Measurements from ENCODE around the gene ACTR2. TPM values are rescaled to one million over a fixed set of nuclear protein-coding genes. Genes with fewer than 3 reads are reported as not detected.
A peak's percentile ranks its signal among the peaks of the same experiment; 100 is the strongest.

ACTR2 gene
- total and polyA plus RNA-seq, 2 of the 13 experiments (the other 11 are each of a cell fraction or from before 2014, with no cell fraction given): 51.2 to 100 TPM

- TF ChIP-seq ZNF841 (CRISPR knock-in tag; IDR thresholded peaks at IDR 0.05; ENCODE audit: borderline replicate concordance) (no peak), ZNF121 (CRISPR knock-in tag; IDR thresholded peaks at IDR 0.05) (no peak), ZGPAT (CRISPR knock-in tag; IDR thresholded peaks at IDR 0.05) (no peak), ZMYM4 (CRISPR knock-in tag; IDR thresholded peaks at IDR 0.05) (no peak), BCL6 (CRISPR knock-in tag; IDR thresholded peaks at IDR 0.05) (no peak), ZMYM3 (CRISPR knock-in tag; IDR thresholded peaks at IDR 0.05) (no peak), PREB (CRISPR knock-in tag; IDR thresholded peaks at IDR 0.05) (no peak), RARG (CRISPR knock-in tag; IDR thresholded peaks at IDR 0.05; ENCODE audit: low read depth) (no peak), ZNF609 (CRISPR knock-in tag; IDR thresholded peaks at IDR 0.05; ENCODE audit: borderline replicate concordance) (peak; percentile 44; the same call in 1 of the 2 replicates), TRIM22 (IDR thresholded peaks at IDR 0.05) (no peak), NR0B2 (CRISPR knock-in tag; IDR thresholded peaks at IDR 0.05) (no peak), NKX3-1 (CRISPR knock-in tag; IDR thresholded peaks at IDR 0.05) (no peak), HMGA1 (CRISPR knock-in tag; conservative IDR thresholded peaks at IDR 0.05) (no peak), ZNF142 (CRISPR knock-in tag; IDR thresholded peaks at IDR 0.05) (no peak), DPF2 (CRISPR knock-in tag; IDR thresholded peaks at IDR 0.05; ENCODE audit: borderline replicate concordance, low read depth) (peak; percentile 7; the same call in 1 of the 2 replicates)
These were observed 593 bp upstream of the ACTR2 start (continued) for GRCh38 chr2:65227020-65227455.

Data from HepG2 (cell line).